NT2/D1 (cell line): ENCODE measurements around the gene C6orf132.
"Not testable (repeated sequence)": the region's sequence is repeated elsewhere in the genome, so short reads cannot be mapped to it uniquely, and the experiment has no call there.

Source experiments
- DNase-seq: peaks from one replicate; pipeline ENCODE4 v3.0.0-alpha.2; 2011; ENCODE audit warnings: low read depth, low spot score
- H3K27me3 ChIP-seq: 2 replicates; pipeline ENCODE4 v1.6.0; 2011; ENCODE audit warnings: mild to moderate bottlenecking; ENCODE audit not compliant: insufficient read length, insufficient read depth
- H3K36me3 ChIP-seq: 2 replicates; pipeline ENCODE4 v1.6.1; 2011; ENCODE audit warnings: mild to moderate bottlenecking, low read length, mixed read lengths; ENCODE audit not compliant: insufficient read depth, insufficient read length
- H3K4me1 ChIP-seq: 2 replicates; pipeline ENCODE4 v1.5.1; 2011; ENCODE audit not compliant: insufficient read depth, insufficient read length
- H3K4me3 ChIP-seq: 2 replicates; pipeline ENCODE4 v1.5.1; 2011; ENCODE audit warnings: low read depth; ENCODE audit not compliant: insufficient read length
- H3K9ac ChIP-seq: 2 replicates; pipeline ENCODE4 v1.6.0; 2011; ENCODE audit warnings: low read depth; ENCODE audit not compliant: insufficient read length
- H3K9me3 ChIP-seq: 2 replicates; pipeline ENCODE4 v1.5.1; 2011; ENCODE audit warnings: mild to moderate bottlenecking, low read length; ENCODE audit not compliant: insufficient read depth
- SUZ12 ChIP-seq: IDR thresholded peaks from 2 replicates; pipeline ENCODE4 v1.6.1; 2011; ENCODE audit not compliant: insufficient read length, insufficient read depth; ENCODE audit errors: extremely low read depth
- YY1 ChIP-seq: IDR thresholded peaks from 2 replicates; pipeline ENCODE4 v1.6.1; 2011; ENCODE audit not compliant: insufficient read length, insufficient read depth
- ZNF274 ChIP-seq: IDR thresholded peaks from 2 replicates; pipeline ENCODE4 v1.6.1; 2011; ENCODE audit warnings: mild to moderate bottlenecking, low read depth, low read length

C6orf132 gene

GRCh38 chr6:42179945-42180313 lies 37.5 kb upstream of the C6orf132 start:
- no peak for TF ChIP-seq YY1
- TF ChIP-seq ZNF274: no peak
- no peak for TF ChIP-seq SUZ12
- Histone ChIP-seq H3K4me1 (peaks cover 8% of the 10 kb centered on the region), H3K4me3 (no peak overlapping the region), H3K9ac (no peak overlapping the region), H3K27me3 (no peaks in the 10 kb centered on the region), H3K9me3 (no peaks in the 10 kb centered on the region), H3K36me3 (no peaks in the 10 kb centered on the region)
- no peak for DNase-seq

GRCh38 chr6:42179261-42179944 lies 37.0 kb upstream of the C6orf132 start:
- no peaks in the 10 kb centered on the region for H3K36me3 ChIP-seq
- H3K9ac ChIP-seq: no peak overlapping the region

DNA sequence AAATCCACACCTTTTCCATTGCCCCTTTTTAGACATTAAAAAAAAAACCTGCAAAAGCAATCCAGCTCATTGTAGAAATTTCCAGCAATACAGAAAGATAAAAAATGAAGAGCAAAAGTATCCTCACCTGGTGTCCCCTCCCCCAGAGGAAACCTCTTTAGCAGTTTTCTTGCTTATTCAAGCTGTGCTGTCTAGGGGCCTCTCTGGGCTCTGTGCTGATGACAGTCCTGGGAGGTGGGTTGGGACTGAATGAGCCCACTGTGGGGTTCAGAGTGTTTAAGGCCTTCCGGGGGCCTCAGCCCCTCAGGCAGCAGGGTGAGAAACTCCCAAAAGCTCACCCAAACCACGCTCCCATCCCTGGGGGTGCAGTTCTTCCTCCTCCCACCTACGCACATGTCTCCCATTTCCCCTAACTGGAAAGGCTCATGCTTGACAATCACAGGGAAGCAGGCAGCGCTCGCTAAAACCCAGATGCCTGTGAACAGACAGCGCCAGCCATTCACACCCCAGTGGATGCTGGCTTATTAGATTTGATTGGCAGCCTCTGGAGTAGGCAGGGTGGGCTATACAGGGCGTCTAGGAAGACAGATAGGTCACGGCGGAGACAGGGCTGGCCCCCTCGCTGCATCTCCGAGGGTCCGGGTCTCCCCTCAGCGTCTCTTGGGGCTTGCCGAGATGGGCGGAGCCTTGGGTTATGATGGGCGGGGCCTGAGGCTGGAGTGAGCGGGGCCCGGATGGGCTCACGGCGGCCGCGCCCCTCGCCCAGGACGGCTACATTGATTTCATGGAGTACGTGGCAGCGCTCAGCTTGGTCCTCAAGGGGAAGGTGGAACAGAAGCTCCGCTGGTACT lies 35.3 kb upstream of the C6orf132 start:
- peak overlapping the region; percentile 45 for H3K4me3 ChIP-seq
- no peaks in the 10 kb centered on the region for H3K9me3 ChIP-seq
- no peaks in the 10 kb centered on the region for H3K36me3 ChIP-seq

More at GRCh38 chr6:42179261-42179944, 37.0 kb upstream of the C6orf132 start:
- TF ChIP-seq YY1 (no peak), SUZ12 (no peak), ZNF274 (no peak)
- Histone ChIP-seq H3K27me3 (no peaks in the 10 kb centered on the region), H3K4me3 (no peak overlapping the region), H3K9me3 (no peaks in the 10 kb centered on the region), H3K4me1 (peaks cover 5% of the 10 kb centered on the region)
- DNase-seq: no peak

DNA sequence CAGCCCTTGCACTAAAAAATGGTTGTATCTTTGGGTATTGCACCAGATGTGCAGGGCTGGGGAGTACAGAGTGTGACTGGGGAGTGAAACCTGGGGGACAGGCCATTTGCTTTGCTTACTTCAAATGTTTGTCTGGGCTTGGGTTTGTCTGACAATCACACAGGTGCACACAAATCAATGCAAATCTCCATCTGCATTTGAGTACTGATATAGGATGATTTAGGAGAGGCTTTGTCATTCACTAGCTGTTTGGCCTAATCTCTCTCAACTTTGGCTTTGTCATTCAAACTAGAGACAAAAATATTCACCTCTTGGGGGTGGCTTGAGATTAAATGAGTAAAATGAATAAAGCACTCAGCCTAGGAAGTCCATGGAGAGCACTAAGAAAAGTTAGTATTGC lies 34.6 kb upstream of the C6orf132 start:
- no peaks in the 10 kb centered on the region for H3K36me3 ChIP-seq
- no peak overlapping the region for H3K9ac ChIP-seq
- H3K4me1 ChIP-seq: peaks cover 5% of the 10 kb centered on the region
- no peaks in the 10 kb centered on the region for H3K27me3 ChIP-seq
- H3K9me3 ChIP-seq: no peaks in the 10 kb centered on the region
- no peak for DNase-seq
- H3K4me3 ChIP-seq: no peak overlapping the region
- TF ChIP-seq SUZ12 (no peak), ZNF274 (no peak), YY1 (no peak)

More for the DNA sequence above, 35.3 kb upstream of the C6orf132 start:
- DNase-seq: no peak
- Histone ChIP-seq H3K27me3 (no peaks in the 10 kb centered on the region), H3K9ac (peak overlapping the region; percentile 63), H3K4me1 (peaks cover 5% of the 10 kb centered on the region)
- TF ChIP-seq SUZ12 (no peak), YY1 (no peak), ZNF274 (no peak)

- TF ChIP-seq ZNF274 (no peak), YY1 (no peak), SUZ12 (no peak)
- peaks cover 5% of the 10 kb centered on the region for H3K4me1 ChIP-seq
- no peak overlapping the region for H3K4me3 ChIP-seq
- H3K27me3 ChIP-seq: no peaks in the 10 kb centered on the region
- no peaks in the 10 kb centered on the region for H3K9me3 ChIP-seq
- H3K36me3 ChIP-seq: no peaks in the 10 kb centered on the region
- DNase-seq: no peak
- no peak overlapping the region for H3K9ac ChIP-seq
These were observed 33.4 kb upstream of the C6orf132 start for GRCh38 chr6:42175860-42176259.

DNA sequence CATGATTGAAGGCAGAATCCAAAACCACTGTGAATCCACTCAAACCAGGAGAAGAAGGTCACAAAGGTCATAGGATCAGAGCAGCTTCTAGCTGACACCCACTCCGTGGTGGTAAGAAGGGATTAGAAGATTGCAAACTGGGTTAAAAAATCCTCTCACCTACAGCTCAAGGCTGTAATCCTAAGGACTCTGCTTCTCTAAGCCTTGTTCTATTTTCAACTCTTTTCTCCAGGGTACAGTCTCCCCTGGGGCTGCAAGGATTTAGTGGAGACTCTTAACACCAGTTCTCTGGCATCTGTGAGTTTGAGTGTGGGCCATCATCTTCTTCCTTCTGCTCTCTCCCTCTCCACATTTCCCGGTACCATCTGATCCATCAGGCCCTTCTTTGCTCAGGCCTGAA lies 30.7 kb upstream of the C6orf132 start, which contains the start of gene GUCA1A:
GUCA1A (plus strand) TSS at position 264 of the 400 bp plus-strand sequence. CDS start 250 bp downstream, outside the sequence.
- H3K9ac ChIP-seq: no peak within 1 kb of the TSS
- H3K9me3 ChIP-seq: no peaks in the 10 kb centered on the region
- no peak for TF ChIP-seq YY1
- TF ChIP-seq SUZ12: no peak
- TF ChIP-seq ZNF274: no peak

DNA sequence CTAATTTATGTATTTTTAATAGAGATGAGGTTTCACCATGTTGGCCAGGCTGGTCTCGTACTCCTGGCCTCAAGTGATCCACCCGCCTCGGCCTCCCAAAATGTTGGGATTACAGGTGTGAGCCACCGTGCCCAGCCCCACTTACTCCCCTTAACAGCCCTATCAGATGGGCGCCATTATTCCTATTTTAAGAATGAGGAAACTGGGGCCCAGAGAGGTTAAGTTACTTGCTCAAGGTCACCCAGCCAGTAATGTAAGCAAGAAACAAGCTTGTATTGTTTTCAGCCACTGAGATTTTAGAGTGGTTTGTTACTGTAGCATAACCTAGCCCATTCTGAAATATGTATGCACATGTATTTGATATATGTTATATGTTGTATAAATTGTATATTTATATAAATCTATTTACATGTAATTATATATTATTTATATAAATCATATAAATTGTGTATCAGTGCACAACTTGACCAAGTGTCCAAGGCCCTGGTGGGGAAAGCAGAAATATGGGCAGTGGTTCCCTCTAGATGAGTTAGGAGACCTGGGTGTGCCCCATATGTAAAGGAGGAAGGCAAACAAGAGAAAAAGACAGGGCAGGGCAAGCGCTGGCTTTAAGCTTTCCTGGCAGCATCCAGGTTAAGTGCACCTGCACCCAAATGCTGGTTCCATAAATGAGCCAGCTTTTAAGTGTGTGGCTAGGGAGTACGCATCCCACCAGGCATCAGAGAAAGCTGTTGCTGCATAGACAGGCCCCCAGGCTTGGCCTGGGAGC lies 29.6 kb upstream of the C6orf132 start:
- Histone ChIP-seq H3K4me1 (peaks cover 2% of the 10 kb centered on the region), H3K4me3 (no peak overlapping the region), H3K27me3 (no peaks in the 10 kb centered on the region), H3K9me3 (no peaks in the 10 kb centered on the region), H3K9ac (no peak overlapping the region), H3K36me3 (no peaks in the 10 kb centered on the region)
- no peak for DNase-seq
- TF ChIP-seq ZNF274 (no peak), SUZ12 (no peak), YY1 (no peak)

More for the DNA sequence above, 30.7 kb upstream of the C6orf132 start, which contains the start of gene GUCA1A:
- H3K4me1 ChIP-seq: peaks cover 5% of the 10 kb centered on the region
- H3K4me3 ChIP-seq: no peak within 1 kb of the TSS
- no peaks in the 10 kb centered on the region for H3K27me3 ChIP-seq
- DNase-seq: no peak
- no peaks in the 10 kb centered on the region for H3K36me3 ChIP-seq

GRCh38 chr6:42169780-42170179 lies 27.4 kb upstream of the C6orf132 start:
- DNase-seq, H3K9me3 ChIP-seq: not testable (repeated sequence)

More at GRCh38 chr6:42169780-42170179, 27.4 kb upstream of the C6orf132 start:
- H3K4me3 ChIP-seq, H3K4me1 ChIP-seq, H3K27me3 ChIP-seq, H3K36me3 ChIP-seq, H3K9ac ChIP-seq: not testable (repeated sequence)
